Measurements from ENCODE around the gene LCE3D.

The LCE3D gene

GRCh38 chr1:152580433-152580832, at the start of gene LCE3D:
Gene LCE3D, minus strand, starts transcription at chr1:152580516. Its CDS starts 580 bp downstream, at chr1:152579936.
- TF ChIP-seq CTCF (IDR thresholded peaks at IDR 0.05) (no peak), ZFX (IDR thresholded peaks at IDR 0.05; ENCODE audit: borderline replicate concordance) (no peak)
- H3K27ac ChIP-seq = no peak within 1 kb of the TSS

GRCh38 chr1:152626744-152627143, 46.4 kb upstream of the LCE3D start:
- H3K27ac ChIP-seq = no peak overlapping the region
- TF ChIP-seq ZFX (IDR thresholded peaks at IDR 0.05; ENCODE audit: borderline replicate concordance) (no peak), CTCF (IDR thresholded peaks at IDR 0.05) (no peak)

- H3K27ac ChIP-seq = no peak overlapping the region
- TF ChIP-seq ZFX (IDR thresholded peaks at IDR 0.05; ENCODE audit: borderline replicate concordance) = no peak
- peak; percentile 72 for TF ChIP-seq CTCF (IDR thresholded peaks at IDR 0.05)
These were observed 43.0 kb upstream of the LCE3D start for GRCh38 chr1:152623203-152623844.

- no peak for TF ChIP-seq ZFX (IDR thresholded peaks at IDR 0.05; ENCODE audit: borderline replicate concordance)
- no peak for TF ChIP-seq CTCF (IDR thresholded peaks at IDR 0.05)
- no peak within 1 kb of the TSS for H3K27ac ChIP-seq
These were observed 42.5 kb upstream of the LCE3D start, which contains the start of gene LCE3A for GRCh38 chr1:152622803-152623202. Gene LCE3A, minus strand, starts transcription at chr1:152623103. Its CDS starts 0 bp downstream, at chr1:152623103.

- TF ChIP-seq ZFX (IDR thresholded peaks at IDR 0.05; ENCODE audit: borderline replicate concordance) = no peak
- TF ChIP-seq CTCF (IDR thresholded peaks at IDR 0.05) = no peak
- H3K27ac ChIP-seq = no peak overlapping the region
These were observed 41.7 kb upstream of the LCE3D start for GRCh38 chr1:152621993-152622392.

- TF ChIP-seq CTCF (IDR thresholded peaks at IDR 0.05) (no peak), ZFX (IDR thresholded peaks at IDR 0.05; ENCODE audit: borderline replicate concordance) (no peak)
- no peak within 1 kb of the TSS for H3K27ac ChIP-seq
These were observed 33.2 kb upstream of the LCE3D start, which contains the start of gene LCE3B for GRCh38 chr1:152613511-152613910. Gene LCE3B, plus strand, starts transcription at chr1:152613811. Its CDS starts 0 bp downstream, at chr1:152613811.

- TF ChIP-seq ZFX (IDR thresholded peaks at IDR 0.05; ENCODE audit: borderline replicate concordance) = no peak
- TF ChIP-seq CTCF (IDR thresholded peaks at IDR 0.05) = no peak
- H3K27ac ChIP-seq = no peak within 1 kb of the TSS
These were observed 19.6 kb upstream of the LCE3D start, which contains the start of gene LCE3C for GRCh38 chr1:152599934-152600333. Gene LCE3C, plus strand, starts transcription at chr1:152600234. Its CDS starts 498 bp downstream, at chr1:152600732.
